Natural killer cell treated with Interleukin-12 subunit alpha and Interleukin-12 subunit beta and Interleukin-15 and Interleukin-18, amount 100 ng/mL, for 72 hours (primary cell): ENCODE results near the gene PPCDC. TPM values are rescaled to one million over a fixed set of nuclear protein-coding genes. Genes with fewer than 3 reads are reported as not detected.
A peak's percentile ranks its signal among the peaks of the same experiment; 100 is the strongest.

Experiments used
- ATAC-seq, 2 donors: fragments of 150-1000 bp; cut with Tn5 transposase in 1 of 2; sonication (Bioruptor Pico), chemical (Tn5 transposase) in 1 of 2; 2 replicates each; pipeline ENCODE4 v1.10.0; 2021
- DNase-seq: peaks from one replicate; pipeline ENCODE4 v3.0.0; 2022; ENCODE audit warnings: low spot score
- H3K27ac Mint-ChIP-seq, 2 donors: 1 replicate in 1 of 2; 2 replicates in 1 of 2; pipeline ENCODE4 v1.8.0; 2022; ENCODE audit warnings: mixed read lengths in 2 of 2, mild to moderate bottlenecking in 1 of 2, moderate library complexity in 1 of 2
- H3K27me3 Mint-ChIP-seq, 2 donors: 1 replicate in 1 of 2; 2 replicates in 1 of 2; pipeline ENCODE4 v1.8.0; 2022; ENCODE audit warnings: mixed read lengths in 2 of 2
- H3K36me3 Mint-ChIP-seq: one replicate; pipeline ENCODE4 v1.8.0; 2022; ENCODE audit warnings: mixed read lengths
- H3K4me1 Mint-ChIP-seq, 2 donors: 1 replicate in 1 of 2; 2 replicates in 1 of 2; pipeline ENCODE4 v1.8.0; 2022; ENCODE audit warnings: low read depth in 2 of 2, mixed read lengths in 2 of 2, mild to moderate bottlenecking in 1 of 2
- H3K4me3 Mint-ChIP-seq: one replicate; pipeline ENCODE4 v1.8.0; 2022; ENCODE audit warnings: mixed read lengths
- H3K9me3 Mint-ChIP-seq: 2 replicates; pipeline ENCODE4 v1.8.0; 2022; ENCODE audit warnings: mixed read lengths
- total RNA-seq, 2 donors: library from RNA; stranded (reverse); gene quantifications; one replicate each; pipeline ENCODE4 v1.2.3, GENCODE V29; 2022

The PPCDC gene
- total RNA-seq, 2 donors from 2014 or later = 27.0 to 42.0 TPM

DNA sequence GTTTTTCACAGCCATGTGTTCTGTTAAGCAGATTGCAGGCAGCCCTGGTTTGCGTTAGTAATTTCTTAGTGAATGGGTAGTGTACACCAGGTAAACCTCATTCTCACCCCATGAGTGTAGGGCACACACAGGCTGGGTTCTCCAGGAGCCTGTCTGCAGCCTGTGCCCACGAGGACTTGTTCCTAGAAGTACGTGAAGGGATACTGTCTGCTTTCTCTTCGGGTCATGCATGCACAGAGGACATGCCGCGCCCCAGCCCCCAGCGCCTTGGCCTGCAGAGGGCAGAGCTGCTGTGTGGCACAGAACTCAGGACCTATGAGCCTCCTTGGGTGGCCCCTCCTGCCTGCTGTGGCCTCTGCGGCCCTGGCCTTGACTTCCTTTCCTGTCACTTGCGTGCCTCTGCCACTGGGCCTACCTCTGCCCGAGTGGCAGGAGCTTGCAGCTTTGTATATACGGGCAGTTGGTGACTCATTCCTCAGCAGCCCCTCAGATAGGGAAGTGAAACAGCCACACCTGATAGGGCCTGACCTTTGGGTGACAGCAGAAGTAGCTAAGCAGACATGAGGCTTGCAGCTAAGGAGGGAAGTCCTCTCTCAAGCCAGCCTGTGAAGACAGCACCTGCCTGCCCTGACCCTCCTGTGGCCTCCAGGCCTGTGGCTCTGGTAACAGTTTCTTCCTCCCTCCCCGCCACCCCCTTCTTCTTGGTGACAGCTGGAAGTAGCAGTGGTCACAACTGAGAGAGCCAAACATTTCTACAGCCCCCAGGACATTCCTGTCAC, 19.5 kb downstream of the PPCDC start:
- peak; percentile 93 for DNase-seq
- peaks cover 58 to 63% of the 10 kb centered on the region in 2 donors for H3K4me1 Mint-ChIP-seq
- peak overlapping the region; percentile 64 to 67 for H3K27ac Mint-ChIP-seq
- ATAC-seq = peak; percentile 94 to 95
- H3K4me3 Mint-ChIP-seq = peak overlapping the region; percentile 71
- no peaks in the 10 kb centered on the region for H3K27me3 Mint-ChIP-seq
- H3K36me3 Mint-ChIP-seq = no peaks in the 10 kb centered on the region
- H3K9me3 Mint-ChIP-seq = no peaks in the 10 kb centered on the region

DNA sequence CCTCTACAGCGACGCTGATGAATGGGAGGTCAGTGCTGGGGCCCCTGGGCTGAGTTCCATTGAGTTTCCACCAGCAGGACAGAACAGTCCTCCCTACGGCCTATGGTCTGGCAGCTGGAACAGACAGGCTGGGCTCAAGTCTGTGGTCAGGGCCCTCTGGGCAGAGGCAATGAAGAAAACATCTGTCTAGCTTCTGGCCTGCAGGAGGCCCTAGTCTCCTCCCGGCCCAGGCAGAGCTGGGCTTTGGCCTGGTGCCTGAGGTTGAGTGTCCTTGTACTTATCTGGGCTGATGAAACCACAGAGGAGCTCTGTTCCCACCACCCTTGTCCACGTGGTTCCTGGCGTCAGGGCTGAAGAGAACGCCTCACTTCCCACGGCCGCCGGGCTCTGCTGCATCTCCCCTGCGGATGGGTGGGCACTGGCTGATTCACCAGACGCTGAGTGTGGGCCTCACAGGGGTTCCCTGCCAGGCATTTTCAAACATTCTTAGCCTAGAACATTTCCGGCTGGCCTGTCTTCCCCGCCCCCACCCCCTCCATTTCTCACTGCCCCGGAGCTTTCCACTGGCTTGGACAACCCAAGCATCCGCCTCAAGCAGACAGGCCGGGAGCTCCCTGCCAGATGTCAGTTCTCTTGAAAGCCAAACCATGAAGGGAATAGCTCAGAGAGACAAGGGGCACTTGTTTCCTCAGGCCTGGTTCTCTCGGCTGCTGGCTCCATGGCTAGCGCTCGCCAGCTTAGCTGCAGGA, 20.3 kb downstream of the PPCDC start:
- Mint-ChIP-seq H3K4me3 (peak overlapping the region; percentile 71), H3K36me3 (no peaks in the 10 kb centered on the region), H3K9me3 (no peaks in the 10 kb centered on the region), H3K27me3 (no peaks in the 10 kb centered on the region), H3K27ac (peak overlapping the region; percentile 64 to 67), H3K4me1 (peaks cover 54 to 59% of the 10 kb centered on the region in 2 donors)
- DNase-seq (peak; percentile 76), ATAC-seq (peak; percentile 57 to 64)

DNA sequence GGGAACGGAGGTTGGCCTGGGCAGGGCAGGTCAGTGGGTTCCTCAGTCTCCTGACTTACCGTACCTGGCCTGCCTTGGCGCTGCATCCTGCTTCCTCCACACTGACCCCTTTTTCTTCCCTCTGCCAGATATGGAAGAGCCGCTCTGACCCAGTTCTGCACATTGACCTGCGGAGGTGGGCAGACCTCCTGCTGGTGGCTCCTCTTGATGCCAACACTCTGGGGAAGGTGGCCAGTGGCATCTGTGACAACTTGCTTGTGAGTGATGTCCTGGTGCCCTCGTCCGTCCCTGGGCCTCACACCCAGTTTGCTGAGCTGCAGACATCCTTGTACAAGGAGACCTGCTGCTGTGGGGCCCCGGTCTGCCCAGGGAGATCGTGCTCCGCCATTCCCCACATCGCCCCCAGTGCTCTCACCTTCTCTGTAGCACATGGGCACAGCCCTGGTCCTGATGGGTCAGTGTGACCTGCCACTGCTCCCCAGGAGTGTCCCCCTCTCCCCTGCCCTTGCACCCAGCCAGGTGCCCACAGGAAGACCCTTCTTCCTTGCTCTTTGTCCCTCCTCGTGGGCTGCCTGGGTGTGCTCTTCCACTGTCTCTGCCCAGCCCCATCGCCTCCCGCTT, 21.0 kb downstream of the PPCDC start:
- Mint-ChIP-seq H3K4me1 (peaks cover 48 to 54% of the 10 kb centered on the region in 2 donors), H3K27me3 (no peaks in the 10 kb centered on the region), H3K4me3 (peak overlapping the region; percentile 71), H3K9me3 (no peaks in the 10 kb centered on the region), H3K27ac (peak overlapping the region; percentile 64 to 67), H3K36me3 (no peaks in the 10 kb centered on the region)
- ATAC-seq = no peak
- DNase-seq = no peak

DNA sequence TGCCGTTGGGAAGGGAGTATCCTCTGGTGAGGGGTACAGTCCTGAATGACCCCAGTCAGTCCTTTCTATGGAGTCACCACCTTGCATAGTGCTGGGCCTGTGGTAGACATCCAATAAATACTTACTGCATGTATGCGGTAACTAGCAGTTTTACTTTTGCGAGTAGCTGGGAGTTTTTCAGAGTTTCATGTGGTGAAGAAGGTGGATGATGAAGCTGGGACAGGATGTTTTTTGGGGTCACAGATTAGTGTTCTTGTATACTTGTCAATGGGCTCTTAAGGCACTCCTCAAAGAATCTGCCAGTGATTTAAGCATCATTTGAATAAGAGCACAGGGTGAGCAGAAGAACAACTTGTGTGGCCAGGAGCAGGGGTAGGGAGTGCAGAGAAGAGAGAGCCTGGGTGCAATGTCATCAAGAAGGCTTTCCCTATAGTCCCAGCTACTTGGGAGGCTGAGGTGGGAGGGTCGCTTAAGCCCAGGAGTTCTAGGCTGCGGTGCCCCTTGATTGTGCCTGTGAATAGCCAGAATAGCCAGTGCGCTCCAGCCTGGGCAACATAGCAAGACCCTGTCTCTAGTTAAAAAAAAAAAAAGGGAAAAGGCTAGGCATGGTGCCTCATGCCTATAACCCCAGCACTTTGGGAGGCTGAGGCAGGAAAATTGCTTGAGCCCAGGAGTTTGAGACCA, 22.1 kb downstream of the PPCDC start:
- peak overlapping the region; percentile 71 for H3K4me3 Mint-ChIP-seq
- DNase-seq = no peak
- ATAC-seq = no peak
- peaks cover 48 to 54% of the 10 kb centered on the region in 2 donors for H3K4me1 Mint-ChIP-seq
- no peaks in the 10 kb centered on the region for H3K27me3 Mint-ChIP-seq
- H3K9me3 Mint-ChIP-seq = no peaks in the 10 kb centered on the region
- H3K36me3 Mint-ChIP-seq = no peaks in the 10 kb centered on the region
- H3K27ac Mint-ChIP-seq = peak overlapping the region in 1 of 2 donors; percentile 64

DNA sequence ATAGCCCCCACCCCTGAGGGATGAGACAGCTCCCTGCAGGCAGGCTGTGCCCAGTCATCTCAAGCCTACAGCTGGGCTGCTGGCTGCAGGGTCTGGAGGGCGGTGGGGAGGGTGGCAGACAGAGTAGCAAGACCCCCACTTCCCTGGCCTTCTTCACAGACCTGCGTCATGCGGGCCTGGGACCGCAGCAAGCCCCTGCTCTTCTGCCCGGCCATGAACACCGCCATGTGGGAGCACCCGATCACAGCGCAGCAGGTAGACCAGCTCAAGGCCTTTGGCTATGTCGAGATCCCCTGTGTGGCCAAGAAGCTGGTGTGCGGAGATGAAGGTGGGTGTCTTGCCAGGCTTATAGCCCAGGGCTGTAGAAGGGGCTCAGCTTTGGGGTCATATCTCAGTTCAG, 25.0 kb downstream of the PPCDC start:
- DNase-seq (no peak), ATAC-seq (no peak)
- Mint-ChIP-seq H3K27ac (no peak overlapping the region), H3K36me3 (no peaks in the 10 kb centered on the region), H3K4me1 (peaks cover 38 to 40% of the 10 kb centered on the region in 2 donors), H3K27me3 (no peaks in the 10 kb centered on the region), H3K9me3 (no peaks in the 10 kb centered on the region), H3K4me3 (no peak overlapping the region)

DNA sequence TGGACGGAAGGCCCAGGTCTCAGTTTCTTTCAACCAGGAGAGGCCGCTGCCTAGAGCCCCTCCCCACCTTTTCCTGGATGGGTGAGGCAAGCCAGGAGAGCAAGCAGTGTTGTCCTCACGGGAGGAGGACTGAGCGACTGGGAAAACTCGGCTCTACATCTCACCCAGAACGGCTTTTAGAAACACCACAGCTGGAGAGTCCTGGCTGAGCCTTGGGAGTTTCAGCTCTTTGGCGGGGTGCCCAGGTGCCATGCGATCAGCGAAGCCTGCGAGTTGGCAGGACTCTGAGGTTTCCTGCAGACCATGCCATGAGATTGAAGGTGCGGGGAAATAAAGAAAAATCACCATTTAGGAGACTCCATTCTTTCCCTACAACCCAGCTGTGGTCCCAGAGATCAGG, 26.0 kb downstream of the PPCDC start:
- no peaks in the 10 kb centered on the region for H3K27me3 Mint-ChIP-seq
- ATAC-seq = no peak
- no peaks in the 10 kb centered on the region for H3K9me3 Mint-ChIP-seq
- no peak overlapping the region for H3K4me3 Mint-ChIP-seq
- no peak overlapping the region for H3K27ac Mint-ChIP-seq
- DNase-seq = no peak
- H3K36me3 Mint-ChIP-seq = no peaks in the 10 kb centered on the region
- H3K4me1 Mint-ChIP-seq = peaks cover 28 to 30% of the 10 kb centered on the region in 2 donors

DNA sequence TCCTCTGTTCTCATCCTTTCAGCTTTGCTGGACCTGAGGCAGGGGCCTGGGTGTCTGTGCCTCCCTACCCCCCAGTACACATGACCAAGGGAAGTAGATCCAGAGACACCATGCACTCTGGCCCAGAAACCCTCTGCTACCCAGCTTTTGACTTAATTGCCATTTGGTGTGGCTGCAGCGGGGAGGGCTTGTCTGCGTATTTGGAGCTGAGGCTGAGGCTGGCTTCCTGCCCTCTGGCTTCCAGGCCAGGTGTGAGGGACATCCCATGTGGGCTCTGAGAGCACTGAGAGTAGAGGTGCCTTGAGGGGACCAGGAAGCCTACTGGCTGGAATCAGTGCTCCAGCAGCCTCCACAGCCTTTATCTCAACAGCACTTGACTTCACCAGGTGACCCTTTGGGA, 26.9 kb downstream of the PPCDC start:
- Mint-ChIP-seq H3K9me3 (no peaks in the 10 kb centered on the region), H3K36me3 (no peaks in the 10 kb centered on the region), H3K27ac (no peak overlapping the region), H3K4me3 (no peak overlapping the region), H3K4me1 (peaks cover 19 to 21% of the 10 kb centered on the region in 2 donors), H3K27me3 (no peaks in the 10 kb centered on the region)
- ATAC-seq = no peak
- DNase-seq = no peak

DNA sequence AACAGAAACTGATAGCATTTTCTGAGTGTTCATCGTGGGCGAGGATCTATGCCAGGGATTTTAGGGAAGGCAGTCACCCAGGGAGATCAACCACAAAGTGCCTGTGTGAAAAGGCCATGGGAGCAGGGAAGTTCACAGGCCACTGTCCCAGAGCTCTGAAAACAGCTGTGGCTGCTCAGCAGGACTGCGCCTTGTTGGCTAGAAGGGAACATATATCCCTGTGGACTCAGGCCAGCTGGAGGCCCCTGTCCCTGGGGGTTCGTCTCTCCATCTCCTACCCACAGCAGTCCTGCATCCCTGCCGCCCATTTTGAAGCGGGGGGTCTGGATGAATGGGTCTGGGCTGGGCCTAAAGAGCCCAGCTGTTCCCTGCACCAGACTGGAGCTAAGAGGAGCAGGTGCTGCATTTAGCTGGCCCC, 27.8 kb downstream of the PPCDC start:
- no peaks in the 10 kb centered on the region for H3K36me3 Mint-ChIP-seq
- DNase-seq (no peak), ATAC-seq (no peak)
- no peak overlapping the region for H3K4me3 Mint-ChIP-seq
- no peaks in the 10 kb centered on the region for H3K27me3 Mint-ChIP-seq
- peak overlapping the region in 1 of 2 donors; percentile 63 for H3K27ac Mint-ChIP-seq
- no peaks in the 10 kb centered on the region for H3K9me3 Mint-ChIP-seq
- peaks cover 19 to 20% of the 10 kb centered on the region in 2 donors for H3K4me1 Mint-ChIP-seq

DNA sequence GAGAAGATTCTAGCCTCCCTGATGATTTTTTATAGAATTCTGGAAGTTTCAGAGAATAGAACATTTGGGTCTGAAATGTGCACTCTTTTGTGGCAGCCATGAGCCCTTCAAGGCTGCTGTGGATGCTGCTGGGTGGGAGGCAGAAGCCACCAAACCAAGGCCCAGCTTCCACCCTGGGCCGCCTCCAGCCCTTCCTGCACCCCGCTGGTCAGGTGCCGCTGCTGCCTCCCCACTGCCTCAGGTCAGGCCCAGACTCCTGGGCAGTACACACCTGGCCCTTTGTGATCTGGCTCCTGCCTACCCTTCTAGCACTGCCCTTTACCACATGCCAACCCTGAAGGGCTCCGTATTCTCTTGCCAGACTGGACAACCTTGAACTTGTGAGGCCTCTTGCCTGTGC, 28.3 kb downstream of the PPCDC start:
- DNase-seq (no peak), ATAC-seq (no peak)
- H3K4me3 Mint-ChIP-seq = no peak overlapping the region
- H3K27ac Mint-ChIP-seq = no peak overlapping the region
- H3K36me3 Mint-ChIP-seq = no peaks in the 10 kb centered on the region
- no peaks in the 10 kb centered on the region for H3K27me3 Mint-ChIP-seq
- no peaks in the 10 kb centered on the region for H3K9me3 Mint-ChIP-seq
- peaks cover 16 to 17% of the 10 kb centered on the region in 2 donors for H3K4me1 Mint-ChIP-seq

DNA sequence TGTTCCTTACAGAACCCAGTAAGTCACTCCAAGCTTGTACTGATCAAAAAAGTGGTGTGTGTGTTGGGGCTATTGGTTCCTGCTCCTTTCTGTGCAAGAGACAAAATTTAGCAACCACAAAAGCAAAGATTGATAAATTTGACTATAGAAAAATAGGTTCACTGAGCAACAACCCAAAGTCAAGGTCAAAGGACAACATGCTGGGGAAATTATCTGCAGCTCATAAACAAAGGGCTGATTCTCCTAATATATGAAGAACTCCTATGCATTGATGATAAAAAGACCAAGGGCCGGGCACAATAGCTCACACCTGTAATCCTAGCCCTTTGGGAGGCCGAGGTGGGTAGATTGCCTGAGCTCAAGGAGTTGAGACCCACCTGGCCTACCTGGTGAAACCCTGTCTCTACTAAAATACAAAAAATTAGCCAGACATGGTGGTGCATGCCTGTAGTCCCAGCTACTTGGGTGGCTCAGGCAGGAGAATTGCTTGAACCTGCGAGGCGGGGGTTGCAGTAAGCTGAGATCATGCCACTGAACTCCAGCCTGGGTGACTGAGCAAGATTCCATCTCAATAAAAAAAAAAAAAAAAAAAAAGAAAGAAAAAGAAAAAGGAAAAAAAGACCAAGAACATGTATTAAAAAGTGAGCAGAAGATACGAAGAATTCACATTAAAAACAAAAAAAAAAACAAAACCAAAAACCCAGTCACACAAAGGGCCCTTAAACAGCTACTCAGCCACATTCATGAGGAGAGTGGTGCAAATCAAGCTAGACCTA, 29.8 kb downstream of the PPCDC start:
- DNase-seq = no peak
- Mint-ChIP-seq H3K4me1 (peaks cover 11 to 13% of the 10 kb centered on the region in 2 donors), H3K36me3 (no peaks in the 10 kb centered on the region), H3K27ac (no peak overlapping the region), H3K27me3 (no peaks in the 10 kb centered on the region), H3K4me3 (no peak overlapping the region), H3K9me3 (no peaks in the 10 kb centered on the region)
- no peak for ATAC-seq

DNA sequence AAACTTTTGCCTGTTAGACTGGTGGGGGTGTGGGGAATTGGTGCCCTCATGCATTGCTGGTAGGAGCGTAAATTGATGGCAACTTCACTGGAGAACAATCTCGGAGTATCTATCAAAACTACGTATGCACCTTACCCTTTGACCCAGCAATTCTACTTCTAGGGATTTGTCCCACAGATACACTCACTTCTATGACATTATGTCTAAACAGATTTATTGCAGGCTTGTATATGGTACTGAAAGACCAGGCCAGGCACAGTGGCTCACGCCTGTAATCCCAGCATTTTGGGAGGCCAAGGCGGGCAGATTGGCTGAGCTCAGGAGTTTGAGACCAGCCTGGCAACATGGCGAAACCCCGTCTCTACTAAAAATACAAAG, 30.3 kb downstream of the PPCDC start:
- H3K9me3 Mint-ChIP-seq = no peaks in the 10 kb centered on the region
- H3K27me3 Mint-ChIP-seq = no peaks in the 10 kb centered on the region
- no peak for DNase-seq
- peaks cover 13 to 15% of the 10 kb centered on the region in 2 donors for H3K4me1 Mint-ChIP-seq
- no peaks in the 10 kb centered on the region for H3K36me3 Mint-ChIP-seq
- no peak for ATAC-seq
- H3K4me3 Mint-ChIP-seq = no peak overlapping the region
- H3K27ac Mint-ChIP-seq = no peak overlapping the region

DNA sequence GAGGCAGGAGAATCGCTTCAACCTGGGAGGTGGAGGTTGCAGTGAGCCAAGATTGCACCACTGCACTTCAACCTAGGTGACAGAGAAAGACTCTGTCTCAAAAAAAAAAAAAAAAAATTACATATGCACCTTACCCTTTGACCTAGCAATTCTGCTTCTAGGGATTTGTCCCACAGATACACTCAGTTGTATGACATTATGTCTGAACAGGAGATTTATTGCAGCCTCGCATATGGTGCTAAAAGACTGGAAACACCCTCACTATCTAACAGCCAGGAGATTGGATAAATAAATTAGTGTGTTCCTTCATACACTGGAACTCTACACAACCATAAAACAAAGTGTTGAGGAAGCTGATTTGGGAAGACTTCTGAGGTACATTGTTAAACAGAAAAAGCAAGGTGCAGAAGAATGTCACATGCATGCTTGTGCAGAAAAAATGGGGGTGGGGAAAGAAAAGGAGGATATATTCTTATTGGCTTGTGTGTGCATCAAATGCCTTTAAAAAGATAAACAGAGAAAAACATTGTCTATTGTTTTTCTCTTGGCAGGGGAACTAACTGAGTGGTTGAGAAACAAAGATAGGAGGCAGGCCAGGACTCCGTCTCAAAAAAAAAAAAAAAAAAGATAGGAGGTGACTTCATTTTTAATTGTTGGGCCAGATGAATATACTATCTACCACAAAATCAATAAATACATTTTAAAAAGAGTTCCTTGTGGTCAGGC, 30.9 kb downstream of the PPCDC start:
- Mint-ChIP-seq H3K4me1 (peaks cover 13 to 15% of the 10 kb centered on the region in 2 donors), H3K4me3 (no peak overlapping the region), H3K9me3 (no peaks in the 10 kb centered on the region), H3K27ac (no peak overlapping the region), H3K27me3 (no peaks in the 10 kb centered on the region), H3K36me3 (no peaks in the 10 kb centered on the region)
- no peak for ATAC-seq
- no peak for DNase-seq
